ENCODE results near the gene CSRNP2. TPM values are rescaled to one million over a fixed set of nuclear protein-coding genes. Genes with fewer than 3 reads are reported as not detected.
A peak's percentile ranks its signal among the peaks of the same experiment; 100 is the strongest.
"Not testable (repeated sequence)": the region's sequence is repeated elsewhere in the genome, so short reads cannot be mapped to it uniquely, and the experiment has no call there.

CSRNP2 gene
- total RNA-seq, 4 donors from 2014 or later: 21.3 to 35.8 (median 28.9) TPM

DNA sequence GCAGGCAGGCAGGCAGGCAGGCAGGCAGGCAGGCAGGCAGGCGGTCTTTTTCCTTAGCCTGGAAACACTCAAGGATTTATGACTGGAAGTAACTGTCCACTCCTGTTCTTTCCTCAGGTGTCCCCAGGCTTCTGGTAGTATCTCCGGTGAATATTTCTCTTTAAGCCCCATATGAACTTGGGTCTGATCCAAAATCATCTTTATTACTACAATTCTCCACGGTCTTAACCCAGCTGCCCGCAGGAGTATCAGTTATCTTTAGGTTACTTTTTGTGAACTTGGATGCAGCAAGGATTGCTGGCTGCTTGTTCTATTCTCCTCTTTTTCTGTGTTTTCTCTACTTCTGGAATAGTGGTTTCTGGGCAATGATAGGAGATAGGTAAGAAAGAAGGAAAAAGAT lies 3.3 kb downstream of the CSRNP2 start:
- no peak overlapping the region for H3K27ac ChIP-seq
- no peaks in the 10 kb centered on the region for H3K27me3 ChIP-seq
- intact Hi-C loops (cut with DNase I): loop anchor here (10.0 kb wide), 2 partner anchors 95 to 155 kb away; partner anchors contain the start of genes DAZAP2 and TFCP2
- H3K4me3 ChIP-seq (replicated peaks in 1 of 3): no peak overlapping the region
- H3K9me3 ChIP-seq: no peaks in the 10 kb centered on the region
- WGBS, 2 donors: 82 to 83% methylated on average over 4 of the region's 4 CpGs
- DNase-seq: no peak
- peaks cover 15 to 18% of the 10 kb centered on the region in 2 donors for H3K4me1 ChIP-seq
- TF ChIP-seq, protein P1, sequence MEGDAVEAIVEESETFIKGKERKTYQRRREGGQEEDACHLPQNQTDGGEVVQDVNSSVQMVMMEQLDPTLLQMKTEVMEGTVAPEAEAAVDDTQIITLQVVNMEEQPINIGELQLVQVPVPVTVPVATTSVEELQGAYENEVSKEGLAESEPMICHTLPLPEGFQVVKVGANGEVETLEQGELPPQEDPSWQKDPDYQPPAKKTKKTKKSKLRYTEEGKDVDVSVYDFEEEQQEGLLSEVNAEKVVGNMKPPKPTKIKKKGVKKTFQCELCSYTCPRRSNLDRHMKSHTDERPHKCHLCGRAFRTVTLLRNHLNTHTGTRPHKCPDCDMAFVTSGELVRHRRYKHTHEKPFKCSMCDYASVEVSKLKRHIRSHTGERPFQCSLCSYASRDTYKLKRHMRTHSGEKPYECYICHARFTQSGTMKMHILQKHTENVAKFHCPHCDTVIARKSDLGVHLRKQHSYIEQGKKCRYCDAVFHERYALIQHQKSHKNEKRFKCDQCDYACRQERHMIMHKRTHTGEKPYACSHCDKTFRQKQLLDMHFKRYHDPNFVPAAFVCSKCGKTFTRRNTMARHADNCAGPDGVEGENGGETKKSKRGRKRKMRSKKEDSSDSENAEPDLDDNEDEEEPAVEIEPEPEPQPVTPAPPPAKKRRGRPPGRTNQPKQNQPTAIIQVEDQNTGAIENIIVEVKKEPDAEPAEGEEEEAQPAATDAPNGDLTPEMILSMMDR (IDR thresholded peaks at IDR 0.05): no peak
- TF ChIP-seq POLR2A (IDR thresholded peaks at IDR 0.05): no peak
- no peaks in the 10 kb centered on the region for H3K36me3 ChIP-seq

DNA sequence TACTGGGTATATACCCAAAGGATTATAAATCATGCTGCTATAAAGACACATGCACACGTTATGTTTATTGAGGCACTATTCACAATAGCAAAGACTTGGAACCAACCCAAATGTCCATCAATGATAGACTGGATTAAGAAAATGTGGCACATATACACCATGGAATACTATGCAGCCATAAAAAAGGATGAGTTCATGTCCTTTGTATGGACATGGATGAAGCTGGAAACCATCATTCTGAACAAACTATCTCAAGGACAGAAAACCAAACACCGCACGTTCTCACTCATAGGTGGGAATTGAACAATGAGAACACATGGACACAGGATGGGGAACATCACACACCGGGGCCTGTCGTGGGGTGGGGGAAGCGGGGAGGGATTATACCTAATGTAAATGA lies 4.5 kb downstream of the CSRNP2 start:
- peaks cover 15 to 18% of the 10 kb centered on the region in 2 donors for H3K4me1 ChIP-seq
- H3K27ac ChIP-seq; H3K27me3 ChIP-seq; H3K36me3 ChIP-seq; H3K9me3 ChIP-seq; H3K4me3 ChIP-seq (replicated peaks in 1 of 3); intact Hi-C loops (cut with DNase I); DNase-seq: not testable (repeated sequence)
- WGBS, 2 donors: 99% methylated on average over 6 of the region's 6 CpGs

DNA sequence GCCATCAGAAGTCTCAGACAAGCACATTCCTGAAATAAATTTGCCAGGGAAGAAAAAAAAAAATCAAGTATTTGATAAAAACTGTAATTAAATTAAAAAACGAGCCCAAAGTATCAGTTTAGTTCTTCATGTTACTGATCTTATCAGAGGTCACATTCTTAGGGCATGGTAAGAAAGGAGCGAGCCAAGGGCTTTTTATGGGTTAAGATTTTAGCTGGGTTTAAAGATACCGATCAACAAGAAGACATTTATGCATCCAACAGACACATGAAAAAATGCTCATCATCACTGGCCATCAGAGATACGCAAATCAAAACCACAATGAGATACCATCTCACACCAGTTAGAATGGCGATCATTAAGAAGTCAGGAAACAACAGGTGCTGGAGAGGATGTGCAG lies 5.0 kb downstream of the CSRNP2 start:
- H3K27ac ChIP-seq: peak overlapping the region in 1 of 3 donors; percentile 38
- H3K36me3 ChIP-seq; H3K27me3 ChIP-seq; intact Hi-C loops (cut with DNase I); H3K4me3 ChIP-seq (replicated peaks in 1 of 3); DNase-seq; H3K9me3 ChIP-seq: not testable (repeated sequence)
- peaks cover 15 to 18% of the 10 kb centered on the region in 2 donors for H3K4me1 ChIP-seq
- 78 to 80% methylated on average over 5 of the region's 5 CpGs for WGBS, 2 donors

DNA sequence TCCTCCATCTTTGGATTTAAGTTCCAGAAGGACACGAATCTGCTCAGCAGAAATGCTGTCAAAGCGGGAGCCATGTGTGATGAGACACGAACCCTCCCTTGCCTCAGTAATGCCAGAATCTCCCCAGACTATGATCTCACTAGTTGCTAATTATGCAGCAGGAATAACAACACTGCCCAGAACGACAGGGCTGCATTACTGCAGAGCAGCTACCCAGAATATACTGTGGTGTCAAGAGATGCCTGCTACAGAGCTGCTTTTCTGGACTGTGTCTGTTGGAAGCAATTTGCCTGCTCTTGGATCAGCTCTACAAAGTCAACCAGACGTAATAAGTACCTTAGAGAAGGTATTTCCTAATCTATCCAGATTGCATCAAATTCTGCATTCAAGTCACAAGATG lies 5.5 kb downstream of the CSRNP2 start:
- Histone ChIP-seq H3K27me3 (no peaks in the 10 kb centered on the region), H3K4me3 (replicated peaks in 1 of 3) (no peak overlapping the region), H3K36me3 (peaks cover 9 to 10% of the 10 kb centered on the region in 2 donors), H3K9me3 (no peaks in the 10 kb centered on the region), H3K4me1 (peaks cover 15 to 18% of the 10 kb centered on the region in 2 donors), H3K27ac (peak overlapping the region in 2 of 3 donors; percentile 38 to 46)
- peak; percentile 66 to 67 for DNase-seq
- intact Hi-C loops (cut with DNase I): no loop called here
- 22 to 27% methylated on average over 5 of the region's 5 CpGs for WGBS, 2 donors
- no peak for TF ChIP-seq POLR2A (IDR thresholded peaks at IDR 0.05)
- TF ChIP-seq, protein P1 (IDR thresholded peaks at IDR 0.05): no peak

DNA sequence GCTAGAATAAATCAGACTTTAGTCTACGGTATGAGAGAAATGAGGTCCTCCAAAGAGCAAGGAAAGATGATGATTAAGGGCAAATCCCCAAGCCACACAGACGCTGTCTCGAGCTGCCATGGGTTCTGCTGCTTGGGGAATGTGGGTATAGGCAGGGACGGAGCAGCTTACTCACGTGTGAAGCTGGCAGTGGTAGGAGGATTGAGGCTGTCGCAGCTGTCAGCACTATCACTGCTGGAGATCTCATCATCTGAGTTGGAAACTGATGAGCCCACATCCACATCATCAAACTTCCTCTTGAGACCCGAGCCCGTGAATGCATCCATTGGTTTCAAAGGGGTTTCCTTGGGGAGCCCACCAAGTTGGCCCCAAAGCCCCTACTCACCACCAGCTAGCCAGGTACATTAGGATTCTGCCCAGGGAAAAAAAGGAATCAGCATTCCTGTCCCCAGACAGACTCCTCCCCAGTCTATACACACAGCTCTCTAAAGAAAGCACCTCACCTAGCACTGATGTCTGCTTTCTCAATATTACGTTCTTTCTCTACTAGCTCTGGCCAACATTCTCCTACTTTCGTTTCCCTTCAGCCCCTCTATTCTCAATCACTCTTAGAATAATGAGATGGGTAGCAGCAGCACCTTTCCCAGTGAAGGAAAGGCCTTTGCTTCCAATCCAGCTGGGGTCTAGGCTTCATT lies 7.0 kb downstream of the CSRNP2 start:
- Histone ChIP-seq H3K27ac (no peak overlapping the region), H3K4me3 (replicated peaks in 1 of 3) (no peak overlapping the region), H3K9me3 (no peaks in the 10 kb centered on the region), H3K27me3 (no peaks in the 10 kb centered on the region), H3K36me3 (peaks cover 20 to 22% of the 10 kb centered on the region in 2 donors), H3K4me1 (peaks cover 8% of the 10 kb centered on the region in 2 donors)
- TF ChIP-seq, protein P1 (IDR thresholded peaks at IDR 0.05): no peak
- TF ChIP-seq POLR2A (IDR thresholded peaks at IDR 0.05): no peak
- WGBS, 2 donors: 85 to 92% methylated on average over 10 of the region's 10 CpGs
- no peak for DNase-seq
- intact Hi-C loops (cut with DNase I): no loop called here

DNA sequence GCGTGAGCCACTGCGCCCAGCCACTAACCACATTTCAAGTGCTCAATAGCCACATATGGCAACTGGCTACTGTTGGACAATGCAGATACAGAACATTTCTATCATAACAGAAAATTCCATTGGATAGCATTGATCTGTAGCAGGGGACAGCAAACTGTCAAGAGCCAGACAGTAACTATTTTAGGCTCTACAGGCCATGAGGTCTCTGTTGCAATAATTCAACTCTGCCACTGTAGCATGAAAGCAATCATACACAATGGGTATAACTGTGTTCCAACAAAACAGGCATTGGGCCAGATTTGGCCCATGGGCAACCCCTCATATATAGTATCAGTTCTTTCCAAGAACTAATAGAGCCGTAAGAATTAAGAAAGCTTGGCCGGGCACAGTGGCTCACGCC lies 8.0 kb downstream of the CSRNP2 start:
- intact Hi-C loops (cut with DNase I): no loop called here
- TF ChIP-seq, protein P1 (IDR thresholded peaks at IDR 0.05): no peak
- no peak for TF ChIP-seq POLR2A (IDR thresholded peaks at IDR 0.05)
- Histone ChIP-seq H3K27me3 (no peaks in the 10 kb centered on the region), H3K36me3 (peaks cover 20 to 25% of the 10 kb centered on the region in 2 donors), H3K9me3 (no peaks in the 10 kb centered on the region), H3K4me1 (peaks cover 6 to 8% of the 10 kb centered on the region in 2 donors), H3K4me3 (replicated peaks in 1 of 3) (no peak overlapping the region), H3K27ac (no peak overlapping the region)
- DNase-seq: no peak
- 93 to 99% methylated on average over 5 of the region's 5 CpGs for WGBS, 2 donors

All from thyroid gland (tissue), 4 donors.